ENCODE measurements around the gene WWC1.

GRCh38 chr5:168342985-168343384, 51.5 kb downstream of the WWC1 start:
- no peak for TF ChIP-seq CTCF (conservative IDR thresholded peaks at IDR 0.05; ENCODE audit: low read length)
- TF ChIP-seq EZH2phosphoT487 (IDR thresholded peaks at IDR 0.05; ENCODE audit: borderline replicate concordance, low read depth, low read length), result no peak
